ENCODE data around the gene MBD6.
"Not testable (repeated sequence)": the region's sequence is repeated elsewhere in the genome, so short reads cannot be mapped to it uniquely, and the experiment has no call there.

MBD6 gene

GRCh38 chr12:57515934-57516541 lies 6.6 kb upstream of the MBD6 start:
- no peak for DNase-seq (ENCODE audit: low read depth, low spot score)

GRCh38 chr12:57516617-57517153 lies 5.9 kb upstream of the MBD6 start:
- no peak for DNase-seq (ENCODE audit: low read depth, low spot score)

GRCh38 chr12:57517187-57517586 lies 5.4 kb upstream of the MBD6 start:
- no peak for DNase-seq (ENCODE audit: low read depth, low spot score)

- DNase-seq (ENCODE audit: low read depth, low spot score), result not testable (repeated sequence)
Observed at GRCh38 chr12:57517718-57518117, 4.9 kb upstream of the MBD6 start.

DNA sequence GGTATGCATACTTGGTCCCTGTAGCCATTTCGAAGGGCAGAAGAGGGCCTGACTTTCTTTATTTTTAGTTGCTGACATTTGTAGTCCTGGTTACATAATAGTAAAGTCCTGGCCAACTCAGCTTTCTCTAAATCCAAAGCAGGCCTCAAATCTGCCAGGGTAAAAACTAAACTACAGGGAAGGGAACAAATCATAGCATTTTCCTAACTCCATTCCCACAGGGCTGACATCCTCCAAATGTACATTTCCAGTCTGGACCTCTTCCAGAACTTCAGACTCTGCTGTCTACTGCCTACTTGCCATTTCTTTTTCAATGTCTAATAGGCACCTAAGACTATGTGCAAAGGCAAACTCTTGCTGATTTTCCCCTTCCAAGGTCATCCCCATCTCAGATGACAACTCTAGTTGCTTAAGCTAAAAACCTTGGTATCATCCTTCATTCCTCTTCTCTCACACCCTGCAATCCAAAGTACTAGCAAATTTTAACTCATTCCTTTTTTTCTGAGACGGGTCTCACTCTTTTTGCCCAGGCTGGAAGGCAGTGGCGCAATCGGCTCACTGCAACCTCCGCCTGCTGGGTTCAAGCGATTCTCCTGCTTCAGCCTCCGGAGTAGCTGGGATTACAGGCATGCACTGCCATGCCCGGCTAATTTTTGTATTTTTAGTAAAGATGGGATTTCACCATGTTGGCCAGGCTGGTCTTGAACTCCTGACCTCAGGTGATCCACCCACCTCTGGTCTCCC lies 4.3 kb upstream of the MBD6 start:
- DNase-seq (ENCODE audit: low read depth, low spot score), result no peak

GRCh38 chr12:57518920-57519795 lies 3.5 kb upstream of the MBD6 start:
- no peak for DNase-seq (ENCODE audit: low read depth, low spot score)

DNA sequence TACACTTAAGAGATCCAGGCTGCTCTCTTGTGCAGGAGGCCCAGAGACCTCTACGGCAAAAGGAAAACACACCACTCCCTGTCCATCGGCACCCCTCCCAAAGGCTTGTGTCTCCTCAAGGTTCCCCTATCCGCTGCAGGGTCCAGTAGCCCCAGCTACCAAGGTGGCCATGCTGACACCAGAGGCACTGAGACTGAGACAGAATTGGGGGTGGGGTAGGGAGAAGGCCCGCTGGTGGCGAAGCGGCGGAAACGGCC lies 2.9 kb upstream of the MBD6 start:
- no peak for DNase-seq (ENCODE audit: low read depth, low spot score)

DNA sequence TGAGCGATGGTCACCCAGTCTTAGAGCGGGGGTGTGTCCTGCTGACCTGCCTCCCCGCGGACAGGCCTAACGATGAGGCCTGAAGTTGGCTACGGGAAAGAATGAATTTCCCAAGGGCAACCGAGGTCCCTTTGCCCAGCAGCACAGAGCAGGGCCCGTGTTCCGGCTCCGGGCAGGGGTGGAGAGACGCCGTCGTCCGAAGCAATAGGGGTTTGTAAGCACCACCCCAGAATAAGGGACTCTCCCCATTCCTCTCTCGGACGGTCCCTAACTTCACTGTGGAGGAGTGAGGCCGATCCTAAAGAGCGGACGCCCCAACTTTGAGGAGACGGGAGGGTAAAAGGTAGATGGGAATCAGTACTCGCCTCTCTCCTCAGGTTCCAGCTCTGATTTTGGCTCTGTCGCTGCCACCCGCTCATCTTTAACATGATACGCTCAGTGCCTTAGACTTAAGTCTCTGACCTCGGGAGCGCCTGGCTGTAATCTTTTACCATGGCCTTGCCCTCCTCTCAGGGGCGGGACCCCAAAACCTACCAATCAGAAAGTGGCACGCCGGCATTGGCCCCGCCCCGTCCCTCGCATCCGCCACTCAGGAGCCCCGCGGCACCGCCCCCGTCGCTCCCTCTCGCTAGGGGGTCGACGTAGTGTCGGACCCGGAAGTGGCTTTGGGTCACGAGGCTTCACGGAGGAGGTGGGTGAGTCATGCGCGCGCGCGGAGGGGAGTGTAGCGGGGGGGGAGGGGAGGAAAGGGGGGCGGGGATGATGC lies 2.4 kb upstream of the MBD6 start, which contains the start of gene DDIT3:
TSS of gene DDIT3 (minus strand) at position 462 of the 766 bp plus-strand sequence. CDS start 3,108 bp downstream, outside the sequence.
- DNase-seq (ENCODE audit: low read depth, low spot score), result peak; percentile 99

- DNase-seq (ENCODE audit: low read depth, low spot score), result no peak
Observed at GRCh38 chr12:57521525-57522010, 1.1 kb upstream of the MBD6 start.

DNA sequence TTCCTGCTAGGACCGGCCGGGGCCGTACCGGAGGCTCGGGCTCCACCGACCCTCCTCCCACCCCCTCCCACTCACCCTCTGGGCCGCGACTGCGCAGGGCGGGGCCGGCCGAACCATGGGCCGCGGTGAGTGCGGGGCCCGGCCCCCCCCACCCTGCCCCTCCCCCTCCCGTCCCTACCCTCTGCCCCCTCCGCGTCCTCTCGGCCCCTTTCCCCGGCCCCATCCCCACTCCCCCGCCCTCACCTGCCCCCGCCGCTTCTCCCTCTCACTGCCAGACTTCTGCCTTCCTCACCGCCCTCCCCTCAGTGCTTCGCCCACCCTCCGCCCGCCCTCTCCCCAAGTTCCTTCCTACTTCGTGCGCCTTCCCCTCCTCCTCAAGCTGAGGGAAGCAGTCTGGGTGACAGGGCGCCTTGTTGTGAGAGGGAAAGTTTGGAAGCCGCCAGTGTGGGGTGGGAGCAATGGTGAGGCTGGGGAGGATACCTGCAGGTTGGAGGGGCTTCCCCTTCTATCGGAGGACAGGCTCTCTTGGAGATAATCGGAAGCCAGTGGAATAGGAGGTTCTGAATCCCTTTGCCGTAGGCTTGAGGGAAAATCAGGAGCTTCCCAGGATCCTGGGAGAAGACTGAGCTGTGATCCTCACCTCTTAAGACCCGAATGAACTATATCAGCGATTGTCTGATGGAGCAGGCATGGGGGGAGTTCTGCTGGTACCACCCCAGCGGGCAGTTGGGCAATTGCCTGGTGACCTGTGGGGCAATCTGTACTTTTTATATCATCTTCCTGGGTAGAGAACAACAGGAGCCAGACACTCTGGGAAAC lies 472 bp downstream of the MBD6 start:
- no peak for DNase-seq (ENCODE audit: low read depth, low spot score)

DNA sequence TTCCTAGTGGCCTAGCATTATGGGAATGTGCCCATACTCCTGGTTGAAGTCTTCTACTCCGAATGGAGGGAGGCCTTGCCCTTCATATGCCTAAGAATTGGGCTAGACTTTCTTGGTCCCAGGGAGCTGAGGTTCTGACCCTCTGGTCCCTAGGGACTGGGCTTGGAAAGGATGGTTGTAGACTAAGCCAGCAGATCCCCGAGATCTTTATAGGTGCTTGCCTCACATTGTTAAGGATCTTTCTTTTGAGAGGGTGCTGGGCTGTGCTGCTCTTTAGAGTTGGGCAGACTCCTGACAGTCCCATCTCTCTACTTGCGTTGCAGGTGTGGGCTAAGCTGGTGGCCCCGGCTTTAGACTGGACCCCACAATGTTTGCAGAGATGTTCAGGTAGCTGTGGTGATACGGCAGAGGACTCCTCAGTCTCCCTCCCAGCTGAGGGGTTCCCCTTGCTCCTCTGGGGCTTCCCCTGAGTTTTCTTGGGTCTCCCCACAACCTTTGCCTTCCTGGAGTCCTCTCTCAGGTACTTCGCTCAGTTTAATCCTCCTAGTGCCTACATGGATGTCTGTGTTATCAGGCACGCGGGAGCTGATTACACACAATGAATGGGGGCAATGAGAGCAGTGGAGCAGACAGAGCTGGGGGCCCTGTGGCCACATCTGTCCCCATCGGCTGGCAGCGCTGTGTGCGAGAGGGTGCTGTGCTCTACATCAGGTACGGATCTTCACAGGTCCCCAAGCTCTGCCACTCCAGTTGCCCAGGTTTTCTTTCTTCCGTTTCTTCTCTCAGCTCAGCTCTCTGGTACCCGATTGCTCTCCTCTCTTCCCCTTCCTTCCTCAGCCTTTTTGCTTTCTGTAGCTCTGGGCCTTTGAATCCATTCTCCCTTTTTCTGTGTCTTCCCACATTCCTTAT lies 1.3 kb downstream of the MBD6 start:
- DNase-seq (ENCODE audit: low read depth, low spot score), result no peak

DNA sequence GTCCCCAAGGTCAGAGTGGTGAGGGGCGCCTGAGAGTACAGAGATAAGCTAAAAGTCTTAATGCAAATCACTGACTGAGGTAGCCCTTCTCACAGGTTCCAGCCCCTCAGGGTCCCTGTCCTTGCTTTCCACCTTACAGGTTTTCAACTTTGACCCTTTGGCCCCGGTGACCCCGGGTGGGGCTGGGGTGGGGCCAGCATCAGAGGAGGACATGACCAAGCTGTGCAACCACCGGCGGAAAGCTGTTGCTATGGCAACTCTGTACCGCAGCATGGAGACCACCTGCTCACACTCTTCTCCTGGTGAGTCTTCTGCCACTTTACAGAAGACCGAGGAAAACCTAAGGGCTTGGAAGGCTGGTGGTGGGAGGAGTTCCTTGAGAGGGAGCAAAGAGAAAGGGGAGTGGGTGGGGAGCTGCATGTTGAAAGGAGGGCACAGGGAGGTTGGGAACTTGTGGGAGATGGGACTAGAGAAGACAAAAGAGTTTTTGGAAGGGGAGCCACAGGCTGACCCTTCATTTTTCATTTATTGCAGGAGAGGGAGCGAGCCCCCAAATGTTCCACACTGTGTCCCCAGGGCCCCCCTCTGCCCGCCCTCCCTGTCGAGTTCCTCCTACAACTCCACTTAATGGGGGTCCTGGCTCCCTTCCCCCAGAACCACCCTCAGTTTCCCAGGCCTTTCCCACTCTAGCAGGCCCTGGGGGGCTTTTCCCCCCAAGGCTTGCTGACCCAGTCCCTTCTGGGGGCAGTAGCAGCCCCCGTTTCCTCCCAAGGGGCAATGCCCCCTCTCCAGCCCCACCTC lies 2.4 kb downstream of the MBD6 start:
- no peak for DNase-seq (ENCODE audit: low read depth, low spot score)

- no peak for DNase-seq (ENCODE audit: low read depth, low spot score)
Observed at GRCh38 chr12:57525615-57526383, 3.2 kb downstream of the MBD6 start.

- DNase-seq (ENCODE audit: low read depth, low spot score), result no peak
Observed at GRCh38 chr12:57526477-57527126, 4.0 kb downstream of the MBD6 start.

DNA sequence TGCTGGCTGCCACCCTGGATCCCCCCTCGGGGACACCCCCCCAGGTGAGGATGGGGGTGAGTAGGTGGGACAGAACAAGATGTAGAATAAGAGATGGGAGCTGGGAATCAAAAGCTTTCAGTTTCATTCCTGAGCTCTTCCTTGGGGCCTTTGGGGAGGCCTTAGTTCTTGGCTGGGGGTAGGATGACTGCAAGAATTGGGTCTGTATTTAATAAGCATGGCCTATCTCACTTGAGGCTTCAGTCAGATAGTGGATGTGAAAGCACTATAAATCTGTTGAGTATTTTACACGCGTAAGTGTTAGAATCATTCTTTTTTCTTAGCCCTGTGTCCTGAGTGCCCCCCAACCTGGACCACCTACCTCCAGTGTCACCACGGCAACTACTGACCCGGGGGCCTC lies 4.6 kb downstream of the MBD6 start:
- DNase-seq (ENCODE audit: low read depth, low spot score), result no peak

DNA sequence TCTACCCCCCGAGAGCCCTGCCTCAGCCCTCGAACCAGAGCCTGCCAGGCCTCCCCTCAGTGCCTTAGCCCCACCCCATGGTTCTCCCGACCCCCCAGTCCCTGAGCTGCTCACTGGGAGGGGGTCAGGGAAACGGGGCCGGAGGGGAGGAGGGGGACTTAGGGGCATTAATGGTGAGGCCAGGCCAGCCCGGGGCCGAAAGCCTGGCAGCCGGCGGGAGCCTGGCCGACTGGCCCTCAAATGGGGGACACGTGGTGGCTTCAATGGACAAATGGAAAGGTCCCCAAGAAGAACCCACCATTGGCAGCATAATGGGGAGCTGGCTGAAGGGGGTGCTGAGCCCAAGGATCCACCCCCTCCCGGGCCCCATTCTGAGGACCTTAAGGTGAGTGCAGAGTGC lies 5.6 kb downstream of the MBD6 start:
- DNase-seq (ENCODE audit: low read depth, low spot score), result no peak

GRCh38 chr12:57528831-57529555 lies 6.4 kb downstream of the MBD6 start:
- DNase-seq (ENCODE audit: low read depth, low spot score), result no peak
